Epidermal melanocyte (primary cell): ENCODE data around the gene TP53INP2.
A peak's percentile ranks its signal among the peaks of the same experiment; 100 is the strongest.
"Not testable (repeated sequence)": the region's sequence is repeated elsewhere in the genome, so short reads cannot be mapped to it uniquely, and the experiment has no call there.

Experiments
- DNase-seq: peaks from one replicate; pipeline ENCODE4 v3.0.0; 2011; ENCODE audit warnings: low spot score; ENCODE audit not compliant: insufficient read length

The TP53INP2 gene

GRCh38 chr20:34705397-34706301 lies 1.5 kb downstream of the TP53INP2 start:
- no peak for DNase-seq

GRCh38 chr20:34706302-34706875 lies 2.2 kb downstream of the TP53INP2 start:
- DNase-seq = no peak

- no peak for DNase-seq
These were observed 3.0 kb downstream of the TP53INP2 start for GRCh38 chr20:34706912-34707784.

GRCh38 chr20:34708621-34709043 lies 4.5 kb downstream of the TP53INP2 start:
- DNase-seq = no peak

- peak; percentile 74 for DNase-seq
These were observed 5.1 kb downstream of the TP53INP2 start for GRCh38 chr20:34709044-34709830.

GRCh38 chr20:34709831-34710567 lies 5.9 kb downstream of the TP53INP2 start:
- DNase-seq = peak; percentile 60

GRCh38 chr20:34710568-34710839 lies 6.4 kb downstream of the TP53INP2 start:
- DNase-seq = no peak

- DNase-seq = no peak
These were observed 6.9 kb downstream of the TP53INP2 start for GRCh38 chr20:34710861-34711574.

- no peak for DNase-seq
These were observed 7.8 kb downstream of the TP53INP2 start for GRCh38 chr20:34711813-34712430.

GRCh38 chr20:34712525-34713192 lies 8.5 kb downstream of the TP53INP2 start:
- DNase-seq = no peak

GRCh38 chr20:34713194-34713943 lies 9.2 kb downstream of the TP53INP2 start:
- no peak for DNase-seq

GRCh38 chr20:34713944-34714515 lies 9.9 kb downstream of the TP53INP2 start:
- not testable (repeated sequence) for DNase-seq

GRCh38 chr20:34715384-34715783 lies 11.2 kb downstream of the TP53INP2 start:
- no peak for DNase-seq

- DNase-seq = no peak
These were observed 12.7 kb downstream of the TP53INP2 start for GRCh38 chr20:34716921-34717229.

- DNase-seq = no peak
These were observed 13.3 kb downstream of the TP53INP2 start for GRCh38 chr20:34717230-34718095.

- not testable (repeated sequence) for DNase-seq
These were observed 15.3 kb downstream of the TP53INP2 start for GRCh38 chr20:34719242-34720017.
